Ecto neural progenitor cell (in vitro differentiated cells): ENCODE data around the gene CPNE9.
A peak's percentile ranks its signal among the peaks of the same experiment; 100 is the strongest.

Experiments used
- DNase-seq: peaks from one replicate; pipeline ENCODE4 v3.0.0-alpha.2; 2018; ENCODE audit warnings: low spot score

CPNE9 gene, protein sequence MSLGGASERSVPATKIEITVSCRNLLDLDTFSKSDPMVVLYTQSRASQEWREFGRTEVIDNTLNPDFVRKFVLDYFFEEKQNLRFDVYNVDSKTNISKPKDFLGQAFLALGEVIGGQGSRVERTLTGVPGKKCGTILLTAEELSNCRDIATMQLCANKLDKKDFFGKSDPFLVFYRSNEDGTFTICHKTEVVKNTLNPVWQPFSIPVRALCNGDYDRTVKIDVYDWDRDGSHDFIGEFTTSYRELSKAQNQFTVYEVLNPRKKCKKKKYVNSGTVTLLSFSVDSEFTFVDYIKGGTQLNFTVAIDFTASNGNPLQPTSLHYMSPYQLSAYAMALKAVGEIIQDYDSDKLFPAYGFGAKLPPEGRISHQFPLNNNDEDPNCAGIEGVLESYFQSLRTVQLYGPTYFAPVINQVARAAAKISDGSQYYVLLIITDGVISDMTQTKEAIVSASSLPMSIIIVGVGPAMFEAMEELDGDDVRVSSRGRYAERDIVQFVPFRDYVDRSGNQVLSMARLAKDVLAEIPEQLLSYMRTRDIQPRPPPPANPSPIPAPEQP

DNA sequence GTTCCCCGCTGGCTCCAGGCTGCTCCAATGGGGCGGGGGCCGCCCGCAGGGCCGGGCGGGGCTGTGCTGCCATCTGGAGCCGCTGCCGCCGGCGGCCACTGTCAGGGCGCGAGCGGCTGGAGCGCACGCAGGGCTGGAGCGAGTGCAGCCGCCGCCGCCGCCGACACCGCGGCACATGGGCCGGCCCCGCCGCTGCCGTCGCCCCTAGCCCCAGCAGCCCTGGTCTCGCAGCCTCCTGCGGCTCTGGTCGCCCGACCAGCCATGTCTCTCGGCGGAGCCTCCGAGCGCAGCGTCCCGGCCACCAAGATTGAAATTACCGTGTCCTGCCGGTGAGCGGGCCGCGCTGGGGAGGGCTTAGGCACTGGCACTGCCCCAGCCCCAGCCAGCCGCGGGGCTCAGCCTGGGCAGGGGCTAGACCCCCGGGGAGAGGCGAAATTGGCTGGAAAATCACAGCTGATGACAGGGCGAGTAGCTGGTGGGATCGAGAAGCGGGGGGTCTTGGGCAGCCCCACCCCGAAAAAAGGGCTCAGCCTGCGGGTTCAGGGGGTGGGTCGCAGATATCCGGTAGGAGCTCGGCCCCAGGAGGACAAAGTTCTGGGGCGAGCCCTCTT is at the start of gene CPNE9:
Gene CPNE9, plus strand, starts transcription at position 98 of the 611 bp plus-strand sequence. Its CDS starts 164 bp downstream, at position 262.
- DNase-seq: peak; percentile 59

DNA sequence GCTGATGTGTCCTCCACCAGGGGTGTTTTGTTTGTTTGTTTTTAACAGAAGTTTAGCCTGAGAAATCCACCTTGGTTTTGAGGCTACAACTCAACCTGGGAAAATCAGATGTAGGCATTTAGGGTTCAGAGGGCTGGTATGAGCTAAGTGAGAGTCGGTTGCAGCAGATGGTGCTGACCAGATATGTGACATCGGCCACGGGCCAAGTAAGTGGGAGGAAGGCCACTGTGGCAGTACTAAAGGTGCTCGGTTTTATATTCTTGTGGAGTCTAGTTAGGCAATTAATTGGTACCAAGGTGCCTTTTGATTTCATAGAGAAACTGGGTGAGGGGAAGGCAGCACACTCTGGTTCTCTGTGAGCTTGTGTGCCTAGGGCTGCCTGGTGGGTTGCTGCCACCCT is 43.8 kb upstream of the CPNE9 start:
- DNase-seq: no peak

DNA sequence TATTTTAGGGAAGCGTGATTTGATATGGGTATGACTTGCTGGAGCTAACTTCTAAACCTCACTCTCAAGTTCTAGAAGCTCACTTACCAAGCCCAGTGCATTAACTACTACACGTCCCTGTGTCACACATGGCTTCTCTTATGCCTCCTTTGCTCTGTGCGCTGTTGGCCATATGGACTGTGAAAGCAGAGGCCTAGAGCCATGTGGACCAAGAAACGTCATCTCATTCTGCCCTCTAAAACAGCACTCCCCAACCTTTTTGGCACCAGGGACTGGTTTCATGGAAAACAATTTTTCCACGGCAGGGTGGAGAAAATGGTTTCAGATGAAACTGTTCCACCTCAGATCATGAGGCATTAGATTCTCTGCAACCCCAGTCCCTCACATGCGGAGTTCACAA is 42.7 kb upstream of the CPNE9 start:
- DNase-seq: no peak

DNA sequence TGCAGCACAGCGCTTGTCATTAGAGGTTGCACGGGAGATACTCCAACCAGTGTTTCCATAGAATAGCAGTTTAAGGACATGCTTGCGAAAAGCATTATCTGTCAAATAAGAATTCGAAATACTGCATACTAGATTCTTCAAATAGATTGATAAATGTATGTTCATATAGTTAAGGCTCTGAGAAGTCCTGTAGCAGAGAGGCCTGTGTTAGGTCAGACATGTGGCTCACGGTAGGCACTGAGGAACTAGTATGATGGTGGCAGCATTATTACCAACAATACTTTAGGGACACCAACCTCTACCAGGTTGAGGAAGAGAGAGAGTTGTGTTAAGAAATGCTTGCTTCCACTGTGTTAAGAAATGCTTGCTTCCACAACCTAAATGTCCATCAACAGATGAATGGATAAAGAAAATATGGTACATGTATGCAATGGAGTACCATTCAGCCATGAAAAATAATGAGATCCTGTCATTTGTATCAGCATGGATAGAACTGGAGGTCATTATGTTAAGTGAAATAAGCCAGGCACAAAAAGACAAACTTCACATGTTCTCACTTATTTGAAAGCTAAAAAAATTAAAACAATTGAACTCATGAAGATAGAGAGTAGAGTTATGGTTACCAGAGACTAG is 39.4 kb upstream of the CPNE9 start:
- DNase-seq: no peak

DNA sequence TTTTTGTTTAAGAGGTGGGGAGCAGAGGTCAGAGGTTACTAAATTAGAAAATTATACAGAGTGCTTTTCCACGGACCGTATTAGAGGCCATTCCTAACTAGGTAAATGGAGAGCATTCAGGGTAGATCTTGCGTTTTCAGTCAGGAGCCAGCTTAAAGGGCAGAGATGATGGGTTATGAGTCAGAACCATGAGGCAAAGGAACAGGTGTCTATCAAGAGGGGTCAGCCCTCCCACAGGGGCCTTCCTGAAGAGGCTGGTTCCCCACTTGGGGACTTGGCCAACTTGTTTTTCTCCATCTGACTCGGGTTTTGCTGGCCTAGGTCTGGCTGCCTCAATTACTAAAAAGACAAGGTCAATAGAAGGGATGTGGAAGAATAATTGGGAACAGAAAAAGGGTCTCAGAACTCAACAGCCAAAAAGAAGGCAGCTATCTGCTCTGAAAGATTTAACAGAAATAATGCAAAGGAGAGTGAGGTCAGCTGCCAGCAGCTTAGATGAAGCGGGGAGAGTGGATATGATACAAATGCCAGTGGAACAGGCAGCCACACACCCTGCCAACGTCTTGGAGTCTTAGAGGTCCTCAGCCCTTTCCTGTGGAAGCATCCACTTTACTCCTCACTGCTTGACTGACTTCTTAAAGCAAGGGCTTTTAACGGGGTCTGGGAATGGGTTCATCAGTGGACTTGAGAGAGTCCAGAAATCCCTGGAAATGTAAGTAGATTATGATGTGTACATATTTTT is 36.8 kb upstream of the CPNE9 start:
- DNase-seq: no peak

DNA sequence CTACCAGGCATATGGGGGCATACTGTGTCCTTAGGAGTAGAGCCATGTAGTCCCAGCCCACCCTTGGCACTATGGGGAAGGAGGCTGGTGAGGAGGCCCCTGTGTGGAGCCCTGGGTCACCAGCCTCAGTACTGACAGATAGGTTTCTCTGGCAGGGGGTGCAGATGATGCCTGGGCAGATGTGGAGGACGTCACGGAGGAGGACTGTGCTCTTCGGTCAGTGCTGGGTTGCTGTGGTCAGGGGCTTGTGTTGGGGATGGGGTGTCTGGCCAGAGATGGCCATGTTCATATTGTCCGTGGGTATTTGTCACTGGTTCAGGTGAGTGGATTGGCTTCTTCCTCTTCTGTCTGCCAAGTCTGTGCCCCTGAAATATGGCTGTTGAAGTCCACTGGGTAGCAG is 34.4 kb upstream of the CPNE9 start:
- no peak for DNase-seq

DNA sequence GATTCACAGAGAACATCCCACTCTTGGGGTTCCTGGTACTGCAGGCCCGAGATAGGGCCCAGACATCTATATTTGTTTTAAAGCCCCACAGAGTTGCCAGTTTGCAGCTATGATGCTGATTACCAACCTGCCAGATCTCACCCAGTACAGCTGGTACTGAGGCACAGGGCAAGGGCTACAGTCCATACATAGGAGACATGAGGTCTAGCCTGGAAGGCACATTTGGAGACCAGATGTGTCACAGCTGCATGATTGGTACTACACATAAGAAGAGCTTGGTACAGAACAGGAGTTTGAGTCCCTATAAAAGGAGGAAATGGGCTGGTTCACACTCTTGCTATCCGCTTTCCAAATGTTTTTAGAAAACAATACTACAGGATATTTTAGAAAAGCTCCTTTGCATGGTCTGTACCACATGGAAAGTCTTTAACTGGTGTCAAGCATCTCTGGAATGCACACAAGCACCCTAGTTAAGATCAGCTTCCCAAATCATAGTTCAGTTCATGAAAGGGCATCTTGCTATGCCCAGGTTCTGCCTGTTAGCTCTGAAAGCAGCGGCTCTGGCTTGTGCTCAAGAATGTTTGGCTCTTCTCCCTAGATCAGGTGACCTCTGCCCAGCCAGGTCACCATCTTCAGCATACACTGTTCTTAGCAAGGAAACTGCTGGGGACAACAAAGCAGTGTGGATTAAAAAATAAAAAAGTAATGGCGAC is 33.8 kb upstream of the CPNE9 start:
- DNase-seq: no peak

DNA sequence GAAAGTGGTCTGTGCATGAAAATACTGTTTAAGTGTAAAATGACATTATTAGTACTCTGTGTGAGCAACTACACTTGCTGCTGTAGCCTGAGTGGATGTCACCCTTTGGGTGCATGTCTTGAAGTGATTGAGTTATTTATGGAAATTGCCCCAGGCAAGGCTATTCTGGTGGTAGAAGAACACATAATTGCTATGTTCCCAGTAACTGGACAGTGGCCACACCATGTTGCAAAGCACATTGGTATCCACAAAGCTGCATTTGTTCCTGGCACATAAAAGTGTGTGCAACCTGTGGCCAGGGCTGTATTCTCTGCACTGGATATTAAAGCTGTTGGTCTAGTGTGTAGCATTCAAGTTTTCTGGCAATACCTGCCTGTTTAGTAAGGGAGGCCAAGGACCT is 30.6 kb upstream of the CPNE9 start:
- no peak for DNase-seq

DNA sequence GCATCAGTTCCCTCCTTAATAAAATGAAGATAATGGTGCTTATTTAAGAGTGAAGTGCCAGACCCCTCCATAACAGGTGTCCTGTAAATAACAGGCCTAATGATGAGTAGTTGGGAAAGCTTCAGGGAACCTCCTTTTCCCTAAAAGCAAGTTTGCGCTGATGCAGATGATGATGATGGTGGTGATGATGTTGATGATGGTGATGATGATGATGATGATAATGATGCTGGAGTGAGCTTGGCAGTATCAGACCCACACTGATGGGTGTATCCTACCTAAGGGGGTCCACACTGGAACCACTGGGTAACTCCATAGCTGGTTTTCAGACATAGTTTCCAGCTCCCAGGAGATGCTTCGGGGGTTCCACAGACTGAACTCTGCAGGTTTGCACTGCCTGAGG is 29.9 kb upstream of the CPNE9 start:
- DNase-seq: no peak

DNA sequence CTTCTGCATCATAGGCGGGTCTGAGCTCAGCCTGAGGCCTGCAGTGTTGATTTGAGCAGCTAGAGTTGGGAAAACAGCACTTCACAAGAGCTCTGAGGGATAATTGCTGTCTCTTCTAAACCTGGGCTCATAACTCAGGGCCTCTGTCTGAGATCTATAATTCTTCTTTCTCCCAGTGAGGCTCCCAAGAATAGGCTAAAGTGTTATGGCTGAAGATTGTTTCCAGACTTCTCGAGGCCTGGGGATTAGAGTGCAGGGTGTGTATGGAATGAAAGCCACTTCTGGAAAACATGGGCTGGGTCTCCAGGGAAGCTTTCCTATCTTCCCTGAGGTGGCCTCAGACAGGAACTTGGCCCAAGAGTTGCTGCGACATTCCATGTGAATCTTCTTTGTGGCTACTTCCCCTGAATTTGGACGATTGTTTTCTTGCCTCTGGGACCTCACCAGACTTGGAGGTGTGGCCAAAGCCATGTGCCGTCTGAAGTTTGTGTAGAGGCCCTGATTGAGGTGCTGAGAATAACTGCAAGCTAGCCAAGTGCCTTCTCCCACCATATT is 27.8 kb upstream of the CPNE9 start:
- no peak for DNase-seq

DNA sequence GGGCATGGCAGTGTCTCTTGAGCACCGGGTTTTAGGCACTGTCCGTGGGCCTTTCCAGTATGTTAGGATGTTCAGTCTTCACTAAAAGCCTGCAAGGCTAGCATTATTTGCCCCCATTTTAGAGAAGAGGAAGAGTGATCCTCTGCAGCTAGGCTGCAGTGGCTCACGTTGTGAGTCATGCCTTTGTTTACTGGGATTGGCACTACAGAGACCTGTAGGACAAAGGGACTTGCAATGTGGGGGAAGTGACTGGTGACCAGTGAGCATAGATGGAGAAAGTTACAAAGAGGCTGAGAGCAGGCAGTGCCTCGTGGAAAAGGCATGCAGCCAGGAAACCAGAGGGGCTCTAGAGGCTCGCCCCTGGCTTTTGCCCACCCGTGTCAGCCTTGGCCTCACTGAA is 26.8 kb upstream of the CPNE9 start:
- DNase-seq: no peak

DNA sequence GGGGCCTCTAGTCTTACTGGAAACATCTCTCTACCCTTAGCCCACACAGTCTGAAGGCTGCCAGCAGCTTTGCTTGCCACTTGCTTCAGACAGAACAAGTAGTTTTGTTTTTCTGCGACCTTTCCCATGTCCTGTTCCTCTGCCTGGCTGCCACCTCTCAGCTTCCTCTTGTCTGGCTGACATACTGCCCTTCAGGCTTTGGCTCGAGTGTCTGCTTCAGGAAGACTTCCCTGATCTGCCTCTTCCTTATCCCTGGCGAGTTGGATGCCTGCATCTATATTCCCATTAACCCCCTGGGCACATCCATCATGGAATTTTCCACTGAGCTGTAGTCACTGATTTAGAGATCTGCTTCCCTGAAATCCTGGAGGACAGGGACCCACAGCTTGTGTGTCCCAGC is 25.1 kb upstream of the CPNE9 start:
- DNase-seq: no peak

DNA sequence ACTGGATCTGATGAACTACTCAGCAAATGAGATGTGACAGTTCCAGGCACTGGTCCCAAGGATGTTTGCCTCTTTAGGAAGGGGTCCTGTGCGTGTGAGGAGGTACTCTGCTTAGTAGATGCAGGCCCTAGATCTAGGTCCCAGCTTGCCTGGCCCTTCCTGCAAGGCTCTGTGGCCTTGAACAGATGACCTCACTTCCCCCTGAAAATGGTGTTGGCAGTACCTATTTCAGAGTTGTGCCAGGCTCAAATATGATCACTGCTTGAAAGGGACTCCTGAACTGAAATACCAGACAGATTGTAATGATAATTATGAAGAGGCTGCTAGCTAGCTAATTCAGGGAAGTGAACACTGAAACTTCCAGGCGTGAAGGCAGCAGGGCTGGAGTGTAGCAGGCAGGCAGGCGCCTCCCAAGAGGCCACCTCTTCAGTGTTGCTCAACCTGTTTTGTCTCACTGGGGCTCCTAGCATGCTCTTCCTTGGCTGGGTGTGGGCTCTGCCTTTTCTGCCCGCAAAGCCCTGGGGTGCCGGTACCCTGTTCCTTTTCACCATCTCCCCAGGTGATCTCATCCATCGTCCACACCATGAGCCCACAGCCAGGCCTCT is 24.1 kb upstream of the CPNE9 start:
- no peak for DNase-seq

DNA sequence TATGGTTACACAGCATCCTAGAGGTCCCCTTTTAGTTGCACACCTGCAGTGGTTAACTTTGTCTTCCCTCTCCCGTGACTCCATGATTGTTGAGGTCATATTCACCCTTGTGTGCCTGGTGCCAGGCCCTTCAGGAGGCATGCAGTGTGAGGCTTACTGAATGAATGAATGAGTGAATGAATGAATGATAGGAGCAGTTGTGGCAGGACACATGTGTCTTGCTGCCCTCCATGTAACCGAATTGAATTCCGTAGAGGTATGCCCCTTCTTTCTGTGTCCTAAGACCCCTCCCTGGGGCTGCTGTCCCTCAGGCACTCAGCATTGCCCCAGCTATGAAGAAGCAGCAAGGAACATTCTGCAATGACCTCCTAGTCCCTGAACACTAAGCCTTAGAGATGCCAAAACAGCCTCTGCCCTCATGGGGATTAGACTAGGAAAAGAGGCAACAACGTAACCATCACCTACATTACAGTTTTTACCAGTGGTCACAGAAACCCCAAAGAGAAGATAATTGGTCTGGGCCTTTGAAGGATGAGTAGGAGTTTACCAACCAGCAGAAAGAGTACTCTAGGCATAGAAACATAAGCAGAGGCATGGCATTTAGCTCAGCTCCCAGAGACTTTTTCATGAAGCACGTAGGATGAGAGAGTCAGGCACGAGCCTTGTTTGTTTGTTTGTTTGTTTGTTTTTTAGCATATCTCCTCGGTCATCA is 22.5 kb upstream of the CPNE9 start:
- DNase-seq: no peak

DNA sequence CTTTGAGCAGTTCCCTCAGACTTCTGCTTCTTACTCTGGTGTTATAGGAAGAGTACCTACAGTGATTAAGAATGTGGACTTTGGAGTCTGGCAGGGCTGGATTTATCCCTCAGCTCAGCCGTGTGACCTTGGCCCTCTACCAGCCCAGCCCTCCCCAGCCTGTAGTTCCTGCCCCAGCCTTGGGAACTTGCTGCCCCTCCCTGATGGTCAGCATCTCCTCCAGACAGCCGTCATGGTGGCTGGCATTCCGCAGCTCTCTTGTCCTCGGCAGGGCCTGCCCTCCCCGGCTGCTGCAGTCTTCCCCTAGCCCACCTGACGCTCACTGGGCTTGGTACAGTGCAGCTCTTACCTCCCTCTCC is 21.9 kb upstream of the CPNE9 start:
- DNase-seq: no peak

DNA sequence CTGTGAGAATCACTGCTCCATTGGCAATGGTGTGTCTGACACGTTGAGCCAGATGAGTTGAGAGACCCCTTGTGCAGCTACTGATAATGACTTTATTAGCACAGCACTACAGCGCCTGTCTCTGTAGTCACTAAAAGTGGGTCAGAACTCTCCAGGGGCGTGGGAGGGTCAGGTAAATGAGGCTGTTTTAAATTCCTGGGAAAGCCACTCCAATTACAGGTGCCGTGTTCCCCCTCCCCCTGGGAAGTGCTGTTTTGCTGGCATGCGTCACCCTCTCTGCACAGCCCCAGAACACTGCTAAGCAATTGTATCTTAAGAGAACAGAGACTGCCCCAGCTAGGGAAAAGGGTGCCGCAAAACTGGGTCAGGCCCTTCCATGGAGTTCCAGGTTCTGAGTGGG is 21.5 kb upstream of the CPNE9 start:
- no peak for DNase-seq

DNA sequence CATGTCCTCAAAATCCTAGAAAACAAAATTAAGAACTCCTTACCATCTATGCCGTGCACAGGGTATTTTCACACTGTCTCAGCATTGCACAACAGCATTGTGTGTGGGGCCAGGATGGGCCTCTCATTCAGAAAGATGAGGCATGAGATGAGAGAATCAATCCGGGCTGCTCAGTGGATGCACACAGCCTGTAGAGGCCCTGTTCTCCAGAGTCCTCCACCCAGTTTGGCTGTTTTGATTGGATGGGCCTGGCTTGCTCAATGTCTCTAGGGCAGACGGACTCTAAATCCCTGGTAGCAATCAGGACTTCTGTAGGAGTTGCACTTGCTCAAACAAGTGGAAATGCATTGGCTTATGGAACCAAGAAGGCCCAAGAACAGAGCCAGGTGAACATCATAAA is 20.2 kb upstream of the CPNE9 start:
- no peak for DNase-seq

DNA sequence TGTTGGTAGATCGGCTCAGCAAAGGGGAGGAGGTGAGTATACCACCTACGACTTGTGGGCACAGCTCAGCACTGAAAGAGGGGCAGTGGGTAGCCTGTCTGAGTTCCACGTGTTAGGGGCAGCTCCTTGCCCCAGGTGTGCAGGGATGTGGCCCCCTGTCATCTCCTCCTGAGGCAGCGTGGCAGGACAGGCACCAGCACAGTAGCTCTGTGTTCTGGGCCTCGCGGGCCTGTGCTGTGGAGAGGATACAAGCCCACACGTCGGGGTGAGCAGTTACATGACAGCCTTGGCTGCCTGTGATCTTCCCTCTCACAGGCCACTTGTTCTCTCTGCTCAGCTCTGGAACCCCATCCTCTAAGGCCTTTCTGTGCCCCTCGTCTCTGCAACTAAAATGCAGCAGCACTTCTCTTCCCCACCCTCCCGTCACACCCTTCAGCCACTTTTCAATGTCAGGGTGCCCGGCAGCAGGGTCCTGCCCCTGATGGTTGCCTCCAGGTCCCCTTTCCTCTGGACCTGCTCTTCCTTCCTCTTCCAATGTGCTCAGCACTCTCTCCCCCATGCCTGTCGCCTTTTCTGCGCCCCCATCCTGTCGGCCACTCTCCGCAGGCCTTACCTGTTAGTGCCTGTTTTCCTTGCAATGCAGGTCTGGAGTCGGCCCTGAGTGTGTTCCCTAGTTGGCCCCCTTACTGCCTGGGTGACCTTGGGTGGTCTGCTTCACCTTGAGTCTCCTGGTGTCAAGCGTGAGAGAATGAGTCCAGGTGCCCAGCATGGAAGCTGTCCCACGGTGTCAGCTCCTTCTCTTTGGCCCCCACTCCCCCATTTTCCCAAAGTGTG is 18.2 kb upstream of the CPNE9 start:
- DNase-seq: no peak

DNA sequence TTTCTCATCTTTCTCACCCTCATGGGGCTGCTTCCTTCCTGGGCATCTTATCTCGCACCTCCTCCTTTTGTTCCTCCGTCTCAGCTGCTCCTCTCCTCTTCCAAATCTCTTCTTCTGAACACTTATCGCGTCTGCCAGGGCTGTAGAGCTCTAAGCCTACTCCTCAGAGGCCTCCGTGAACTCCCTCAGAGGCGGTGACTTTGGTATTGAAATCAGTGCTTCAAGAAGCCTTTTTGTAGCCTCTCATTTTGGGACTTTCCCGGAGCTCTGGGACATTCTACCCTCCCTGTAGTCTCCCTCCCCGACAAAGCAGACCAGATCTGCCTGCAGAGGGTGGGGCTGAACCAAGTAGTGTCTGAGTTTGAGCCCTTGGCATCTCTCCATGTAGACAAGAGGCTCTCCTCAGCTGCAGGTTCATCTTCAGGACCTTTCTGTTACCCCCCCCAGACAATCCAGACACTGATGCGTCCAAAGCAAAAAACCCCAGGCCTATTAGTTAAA is 17.5 kb upstream of the CPNE9 start:
- no peak for DNase-seq
